K562 (cell line): ENCODE data around the gene PAH. TPM values are rescaled to one million over a fixed set of nuclear protein-coding genes. Genes with fewer than 3 reads are reported as not detected.

Experiments used
- ATAC-seq: fragments of 200-7000 bp; cut with Tn5 transposase; 3 replicates; pipeline ENCODE4 v1.9.1; 2020; ENCODE audit warnings: moderate library complexity
- BruUV-seq: library from RNA; stranded (reverse); fragments of 400-500 nt; replicated peaks from 2 replicates; lab custom pipeline; 2021; lab: Mats Ljungman, UMichigan
- CTCF ChIA-PET: fragments of 300-600 bp; formaldehyde crosslinking; extraction: SDS; loops from one replicate; lab custom pipeline; 2021; ENCODE audit warnings: low intra/inter-chr PET ratio; lab: Yijun Ruan, JAX
- POLR2A ChIA-PET: fragments of 300-600, 350-650 bp; sonication (Branson Sonifier 250); formaldehyde crosslinking; extraction: SDS; loops from one replicate; lab custom pipeline; 2021; ENCODE audit warnings: antibody characterized with exemption, inconsistent platforms; lab: Yijun Ruan, JAX
- DNase-seq, 4 experiments: peaks; one replicate each; pipeline versions ENCODE4 v3.0.0 to v3.0.0-alpha.2; 2011 to 2018; ENCODE audit warnings: low spot score in 3 of 4, mixed read lengths in 3 of 4; ENCODE audit errors: extremely low read depth in 1 of 4
- FAIRE-seq: peaks from 2 replicates; lab custom pipeline; 2011; peaks lifted over from hg19 to GRCh38; lab: Jason Lieb, UNC
- H2AFZ ChIP-seq: 2 replicates; pipeline ENCODE4 v1.6.0; 2011; ENCODE audit warnings: low read depth, low read length, control low read depth, inconsistent platforms
- H3K27ac ChIP-seq: fragments of 200-600 bp; 3 replicates; pipeline ENCODE4 v1.8.0; 2011; ENCODE audit warnings: low read depth, mild to moderate bottlenecking, control low read depth, inconsistent platforms, low read length, moderate library complexity, mixed read lengths; ENCODE audit errors: extremely low read depth
- H3K27me3 ChIP-seq, 2 experiments: fragments of 300-600 bp in 1 of 2; 2 replicates in 1 of 2; 3 replicates in 1 of 2; pipeline versions ENCODE4 v1.6.0 to v1.8.0; 2011; ENCODE audit warnings: inconsistent platforms in 2 of 2, low read length in 2 of 2, mild to moderate bottlenecking in 1 of 2, mixed read lengths in 1 of 2, moderate library complexity in 1 of 2; ENCODE audit not compliant: control insufficient read depth in 2 of 2, insufficient read depth in 2 of 2
- H3K36me3 ChIP-seq: fragments of 300-600 bp; 3 replicates; pipeline ENCODE4 v1.8.0; 2011; ENCODE audit warnings: mild to moderate bottlenecking, low read length, inconsistent platforms; ENCODE audit not compliant: control insufficient read depth, insufficient read depth
- H3K4me1 ChIP-seq, 2 experiments: fragments of 200-600 bp in 1 of 2; replicated peaks in 1 of 2; 2 replicates in 1 of 2; 3 replicates in 1 of 2; pipeline versions ENCODE4 v1.5.1 to v1.8.0; 2011; ENCODE audit warnings: inconsistent platforms in 2 of 2, low read length in 2 of 2, mild to moderate bottlenecking in 1 of 2, mixed read lengths in 1 of 2, moderate library complexity in 1 of 2; ENCODE audit not compliant: control insufficient read depth in 2 of 2, insufficient read depth in 2 of 2
- H3K4me2 ChIP-seq: 2 replicates; pipeline ENCODE4 v1.6.1; 2011; ENCODE audit warnings: low read length, control low read depth, inconsistent platforms, mixed read lengths; ENCODE audit not compliant: insufficient read depth
- H3K4me3 ChIP-seq: fragments of 200-600 bp; sonication (generic), shearing (Covaris generic); 2 replicates; pipeline ENCODE4 v1.5.1; 2016; ENCODE audit warnings: control low read depth, inconsistent platforms
- H3K79me2 ChIP-seq: fragments of 200-600 bp; 3 replicates; pipeline ENCODE4 v1.8.0; 2011; ENCODE audit warnings: low read length, inconsistent platforms; ENCODE audit not compliant: control insufficient read depth, insufficient read depth
- H3K9ac ChIP-seq, 2 experiments: 2 replicates each; pipeline versions ENCODE4 v1.6.0 to v1.6.1; 2011; ENCODE audit warnings: low read depth in 2 of 2, low read length in 2 of 2, control low read depth in 1 of 2, inconsistent platforms in 1 of 2, mild to moderate bottlenecking in 1 of 2, mixed read lengths in 1 of 2; ENCODE audit not compliant: insufficient read depth in 1 of 2
- H3K9me1 ChIP-seq: one replicate; pipeline ENCODE4 v1.6.0; 2011; ENCODE audit warnings: inconsistent platforms, mild to moderate bottlenecking, low read length, moderate library complexity; ENCODE audit not compliant: control insufficient read depth, insufficient read depth
- H3K9me3 ChIP-seq: replicated peaks from 2 replicates; pipeline ENCODE4 v1.5.1; 2011; ENCODE audit warnings: low read depth, low read length, inconsistent platforms; ENCODE audit not compliant: control insufficient read depth, insufficient read depth
- H4K20me1 ChIP-seq: replicated peaks from 2 replicates; pipeline ENCODE4 v1.6.1; 2011; ENCODE audit warnings: low read length, inconsistent platforms, mixed read lengths; ENCODE audit not compliant: control insufficient read depth, insufficient read depth
- C11orf30 ChIP-seq: fragments of 450-650 bp; IDR thresholded peaks from 2 replicates; pipeline ENCODE4 v1.6.1; 2016; ENCODE audit warnings: low read depth, mild to moderate bottlenecking
- CBX5 ChIP-seq: IDR thresholded peaks from 2 replicates; pipeline ENCODE4 v1.6.1; 2014; ENCODE audit warnings: low read depth, borderline replicate concordance
- CHCHD3 ChIP-seq: fragments of 250-450 bp; sonication (Bioruptor Pico); IDR thresholded peaks from 2 replicates; pipeline ENCODE4 v2.1.2; 2022; ENCODE audit warnings: mild to moderate bottlenecking
- NCOA1 ChIP-seq: fragments of 450-650 bp; IDR thresholded peaks from 2 replicates; pipeline ENCODE4 v1.6.1; 2016; ENCODE audit warnings: low read depth
- NEUROD1 ChIP-seq: fragments of 150-350 bp; IDR thresholded peaks from 2 replicates; pipeline ENCODE4 v1.6.1; 2014; ENCODE audit warnings: borderline replicate concordance, low read length, low read depth; ENCODE audit not compliant: partially characterized antibody
- SRSF1 ChIP-seq: fragments of 200-400 bp; formaldehyde crosslinking; IDR thresholded peaks from 2 replicates; pipeline ENCODE4 v1.6.1; 2017; ENCODE audit warnings: mild to moderate bottlenecking, low read depth, low read length, moderate library complexity
- STAG1 ChIP-seq: sonication (generic); formaldehyde crosslinking; IDR thresholded peaks from 2 replicates; pipeline ENCODE4 v1.5.0; 2020; ENCODE audit warnings: missing genetic modification reagents, borderline replicate concordance
- STAT5B ChIP-seq: fragments of 250-450 bp; sonication (Bioruptor Pico); IDR thresholded peaks from 2 replicates; pipeline ENCODE4 v1.8.0; 2021; ENCODE audit warnings: mild to moderate bottlenecking, inconsistent platforms
- TCFL5 ChIP-seq: fragments of 250-450 bp; sonication (Bioruptor Pico); conservative IDR thresholded peaks from 2 replicates; pipeline ENCODE4 v1.6.1; 2021; ENCODE audit warnings: mild to moderate bottlenecking, moderate library complexity, matching md5 sums
- TEAD2 ChIP-seq: fragments of 450-650 bp; IDR thresholded peaks from 2 replicates; pipeline ENCODE4 v1.6.1; 2016; ENCODE audit warnings: missing genetic modification characterization, control low read depth, missing compliant biosample characterization
- WGBS: fragments of 100-300 bp; shearing (Covaris generic); methylation state at CpG from one replicate; pipeline ENCODE4 v1.1.6; 2016; ENCODE audit warnings: low coverage, mixed read lengths; ENCODE audit not compliant: insufficient coverage; ENCODE audit errors: missing lambda C conversion rate; 5-methylcytosine and 5-hydroxymethylcytosine counted together
- in situ Hi-C: fragments of 300-500 bp; cut with MboI; formaldehyde crosslinking; loops from 4 replicates; pipeline ENCODE4 v1.15.0; 2018; ENCODE audit warnings: inconsistent platforms, mixed read lengths
- intact Hi-C: fragments of 100-400 bp; cut with micrococcal nuclease; formaldehyde crosslinking; loops from 2 replicates; pipeline ENCODE4 v1.14.2; 2022
- polyA plus RNA-seq, 8 experiments: library from polyadenylated mRNA; depleted of rRNA in 4 of 8; stranded (reverse) in 5 of 8; unstranded in 3 of 8; fragments of >200 nt; fragmentation: Nextera tagmentation in 2 of 8; fragmentation: Illumina TruSeq in 1 of 8; extraction: Ambion mirVana in 2 of 8; extraction: Trizol in 1 of 8; gene quantifications; 2 replicates each; pipeline versions ENCODE4 v1.2.1 to v1.2.3, GENCODE V29; 2011 to 2014; ENCODE audit warnings: inconsistent platforms in 1 of 8, missing spikeins in 1 of 8
- total RNA-seq, 7 experiments: library from RNA; depleted of rRNA in 6 of 7; stranded (reverse); fragments of >200 nt in 6 of 7; fragmentation: Illumina TruSeq in 2 of 7; extraction: Trizol in 2 of 7; gene quantifications; 2 replicates each; pipeline versions ENCODE4 v1.2.1 to v1.2.3, GENCODE V29; 2011 to 2021; ENCODE audit warnings: low replicate concordance in 1 of 7
- TF ChIP-seq, protein P1 (sequence below), 2 experiments: fragments of 450-650 bp in 1 of 2; IDR thresholded peaks; 2 replicates each; pipeline ENCODE4 v1.6.1; 2011 to 2017; ENCODE audit warnings: low read depth in 2 of 2, antibody characterized with exemption in 1 of 2, borderline replicate concordance in 1 of 2, low read length in 1 of 2, mild to moderate bottlenecking in 1 of 2, mixed read lengths in 1 of 2; ENCODE audit not compliant: control insufficient read depth in 1 of 2

The PAH gene
- total and polyA plus RNA-seq, 9 of the 15 experiments (the other 6 are each of a cell fraction or from before 2014, with no cell fraction given), result 0.13 to 0.75 (median 0.69) TPM; not detected in 6

DNA sequence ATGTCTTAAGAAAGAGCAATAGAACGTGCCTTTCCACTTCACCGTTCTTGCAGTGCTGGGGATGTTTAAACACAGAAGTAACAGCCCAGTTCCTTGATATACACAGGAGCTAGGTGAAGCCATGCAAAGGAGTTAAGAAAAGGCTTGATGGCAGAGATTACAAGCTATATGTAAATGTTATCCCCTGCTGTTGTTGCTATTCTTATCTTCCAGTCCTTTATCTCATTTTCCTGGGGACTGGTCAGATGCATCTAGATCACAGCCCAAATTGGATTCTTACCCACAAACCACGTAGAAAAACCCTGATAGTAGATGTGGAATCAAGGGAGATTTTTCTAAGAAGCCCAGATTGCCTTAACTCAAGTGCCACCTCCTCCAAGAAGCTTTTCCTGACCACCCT, 45.9 kb upstream of the PAH start:
- intact Hi-C loops, result no loop called here
- TF ChIP-seq, protein P1, sequence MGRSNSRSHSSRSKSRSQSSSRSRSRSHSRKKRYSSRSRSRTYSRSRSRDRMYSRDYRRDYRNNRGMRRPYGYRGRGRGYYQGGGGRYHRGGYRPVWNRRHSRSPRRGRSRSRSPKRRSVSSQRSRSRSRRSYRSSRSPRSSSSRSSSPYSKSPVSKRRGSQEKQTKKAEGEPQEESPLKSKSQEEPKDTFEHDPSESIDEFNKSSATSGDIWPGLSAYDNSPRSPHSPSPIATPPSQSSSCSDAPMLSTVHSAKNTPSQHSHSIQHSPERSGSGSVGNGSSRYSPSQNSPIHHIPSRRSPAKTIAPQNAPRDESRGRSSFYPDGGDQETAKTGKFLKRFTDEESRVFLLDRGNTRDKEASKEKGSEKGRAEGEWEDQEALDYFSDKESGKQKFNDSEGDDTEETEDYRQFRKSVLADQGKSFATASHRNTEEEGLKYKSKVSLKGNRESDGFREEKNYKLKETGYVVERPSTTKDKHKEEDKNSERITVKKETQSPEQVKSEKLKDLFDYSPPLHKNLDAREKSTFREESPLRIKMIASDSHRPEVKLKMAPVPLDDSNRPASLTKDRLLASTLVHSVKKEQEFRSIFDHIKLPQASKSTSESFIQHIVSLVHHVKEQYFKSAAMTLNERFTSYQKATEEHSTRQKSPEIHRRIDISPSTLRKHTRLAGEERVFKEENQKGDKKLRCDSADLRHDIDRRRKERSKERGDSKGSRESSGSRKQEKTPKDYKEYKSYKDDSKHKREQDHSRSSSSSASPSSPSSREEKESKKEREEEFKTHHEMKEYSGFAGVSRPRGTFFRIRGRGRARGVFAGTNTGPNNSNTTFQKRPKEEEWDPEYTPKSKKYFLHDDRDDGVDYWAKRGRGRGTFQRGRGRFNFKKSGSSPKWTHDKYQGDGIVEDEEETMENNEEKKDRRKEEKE (IDR thresholded peaks at IDR 0.05; ENCODE audit: borderline replicate concordance in 1 of 2, control insufficient read depth in 1 of 2, low read depth in 2 of 2, low read length in 1 of 2), result no peak
- TF ChIP-seq TEAD2 (tag) (no peak), NEUROD1 (no peak), C11orf30 (no peak), NCOA1 (no peak), SRSF1 (no peak), CBX5 (no peak), STAG1 (no peak), STAT5B (CRISPR knock-in tag) (no peak), TCFL5 (CRISPR knock-in tag) (no peak), CHCHD3 (no peak)
- Histone ChIP-seq H3K27me3 (peaks cover 2 to 21% of the 10 kb centered on the region in 2 experiments; a peak in 4 of 5 replicates), H3K9ac (no peak overlapping the region), H3K4me1 (peaks cover 0 to 6% of the 10 kb centered on the region in 2 experiments; a peak in 1 of 5 replicates), H3K9me3 (no peaks in the 10 kb centered on the region), H3K36me3 (no peaks in the 10 kb centered on the region), H3K9me1 (no peaks in the 10 kb centered on the region), H4K20me1 (no peaks in the 10 kb centered on the region), H3K79me2 (no peaks in the 10 kb centered on the region), H3K27ac (no peak overlapping the region), H2AFZ (no peak overlapping the region), H3K4me2 (no peak overlapping the region), H3K4me3 (no peak overlapping the region)
- FAIRE-seq (no peak), DNase-seq (no peak), ATAC-seq (no peak)
- BruUV-seq, result no TSS peak
- in situ Hi-C loops, result no loop called here
- 4% methylated on average over 3 of the region's 3 CpGs for WGBS
- ChIA-PET POLR2A (no interaction called here), CTCF (no interaction called here)
